Tibial artery (tissue), 4 donors: ENCODE results near the gene TEX44.

Experiments
- DNase-seq, 2 donors: peaks; one replicate each; pipeline ENCODE4 v3.0.0-alpha.2; 2019
- H3K27ac ChIP-seq, 2 donors: fragments of 200-600 bp; sonication (generic) in 1 of 2; 1 replicate in 1 of 2; 2 replicates in 1 of 2; pipeline ENCODE4 v1.5.1; 2018 to 2019; ENCODE audit warnings: mild to moderate bottlenecking in 1 of 2
- H3K27me3 ChIP-seq, 2 donors: fragments of 200-600 bp; sonication (generic) in 1 of 2; one replicate each; pipeline versions ENCODE4 v1.5.1 to v1.6.0; 2016 to 2019
- H3K36me3 ChIP-seq, 3 donors: fragments of 200-600 bp; sonication (generic) in 2 of 3; one replicate each; pipeline ENCODE4 v1.5.1; 2016 to 2019; ENCODE audit warnings: mild to moderate bottlenecking in 2 of 3
- H3K4me1 ChIP-seq, 4 donors: fragments of 200-600 bp; sonication (generic) in 2 of 4; 1 replicate in 3 of 4; 2 replicates in 1 of 4; pipeline ENCODE4 v1.5.1; 2016 to 2019
- H3K4me3 ChIP-seq, 2 donors: fragments of 200-600 bp; sonication (generic) in 1 of 2; 1 replicate in 1 of 2; 2 replicates in 1 of 2; pipeline ENCODE4 v1.5.1; 2018 to 2019; ENCODE audit warnings: mild to moderate bottlenecking in 2 of 2
- H3K9me3 ChIP-seq, 3 donors: fragments of 200-600 bp; sonication (generic) in 1 of 3; one replicate each; pipeline ENCODE4 v1.5.1; 2016 to 2019
- intact Hi-C: fragments of 100-400 bp; cut with DNase I; formaldehyde crosslinking; loops from one replicate; pipeline ENCODE4 v1.15.0; 2023; ENCODE audit warnings: low total_unique reads
- TF ChIP-seq, protein P1 (sequence below), 2 experiments: fragments of 200-600 bp in 1 of 2; fragments of 450-650 bp in 1 of 2; IDR thresholded peaks; one replicate each; pipeline ENCODE4 v1.5.1; 2017 to 2019; ENCODE audit warnings: antibody characterized with exemption in 2 of 2, mild to moderate bottlenecking in 1 of 2, moderate library complexity in 1 of 2

TEX44 gene

GRCh38 chr2:231600619-231601355 is 8.1 kb downstream of the TEX44 start:
- peaks cover 0 to 46% (median 33%) of the 10 kb centered on the region in 4 donors for H3K4me1 ChIP-seq
- intact Hi-C loops: loop anchor here (5.0 kb wide), 2 partner anchors 38 to 88 kb away; no protein-coding TSS in a partner anchor
- H3K4me3 ChIP-seq: no peak overlapping the region
- no peaks in the 10 kb centered on the region for H3K36me3 ChIP-seq
- peak overlapping the region; percentile 16 to 99 for H3K27ac ChIP-seq
- TF ChIP-seq, protein P1, sequence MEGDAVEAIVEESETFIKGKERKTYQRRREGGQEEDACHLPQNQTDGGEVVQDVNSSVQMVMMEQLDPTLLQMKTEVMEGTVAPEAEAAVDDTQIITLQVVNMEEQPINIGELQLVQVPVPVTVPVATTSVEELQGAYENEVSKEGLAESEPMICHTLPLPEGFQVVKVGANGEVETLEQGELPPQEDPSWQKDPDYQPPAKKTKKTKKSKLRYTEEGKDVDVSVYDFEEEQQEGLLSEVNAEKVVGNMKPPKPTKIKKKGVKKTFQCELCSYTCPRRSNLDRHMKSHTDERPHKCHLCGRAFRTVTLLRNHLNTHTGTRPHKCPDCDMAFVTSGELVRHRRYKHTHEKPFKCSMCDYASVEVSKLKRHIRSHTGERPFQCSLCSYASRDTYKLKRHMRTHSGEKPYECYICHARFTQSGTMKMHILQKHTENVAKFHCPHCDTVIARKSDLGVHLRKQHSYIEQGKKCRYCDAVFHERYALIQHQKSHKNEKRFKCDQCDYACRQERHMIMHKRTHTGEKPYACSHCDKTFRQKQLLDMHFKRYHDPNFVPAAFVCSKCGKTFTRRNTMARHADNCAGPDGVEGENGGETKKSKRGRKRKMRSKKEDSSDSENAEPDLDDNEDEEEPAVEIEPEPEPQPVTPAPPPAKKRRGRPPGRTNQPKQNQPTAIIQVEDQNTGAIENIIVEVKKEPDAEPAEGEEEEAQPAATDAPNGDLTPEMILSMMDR (IDR thresholded peaks at IDR 0.05): no peak
- no peaks in the 10 kb centered on the region for H3K27me3 ChIP-seq
- no peak for DNase-seq
- H3K9me3 ChIP-seq: no peaks in the 10 kb centered on the region

DNA sequence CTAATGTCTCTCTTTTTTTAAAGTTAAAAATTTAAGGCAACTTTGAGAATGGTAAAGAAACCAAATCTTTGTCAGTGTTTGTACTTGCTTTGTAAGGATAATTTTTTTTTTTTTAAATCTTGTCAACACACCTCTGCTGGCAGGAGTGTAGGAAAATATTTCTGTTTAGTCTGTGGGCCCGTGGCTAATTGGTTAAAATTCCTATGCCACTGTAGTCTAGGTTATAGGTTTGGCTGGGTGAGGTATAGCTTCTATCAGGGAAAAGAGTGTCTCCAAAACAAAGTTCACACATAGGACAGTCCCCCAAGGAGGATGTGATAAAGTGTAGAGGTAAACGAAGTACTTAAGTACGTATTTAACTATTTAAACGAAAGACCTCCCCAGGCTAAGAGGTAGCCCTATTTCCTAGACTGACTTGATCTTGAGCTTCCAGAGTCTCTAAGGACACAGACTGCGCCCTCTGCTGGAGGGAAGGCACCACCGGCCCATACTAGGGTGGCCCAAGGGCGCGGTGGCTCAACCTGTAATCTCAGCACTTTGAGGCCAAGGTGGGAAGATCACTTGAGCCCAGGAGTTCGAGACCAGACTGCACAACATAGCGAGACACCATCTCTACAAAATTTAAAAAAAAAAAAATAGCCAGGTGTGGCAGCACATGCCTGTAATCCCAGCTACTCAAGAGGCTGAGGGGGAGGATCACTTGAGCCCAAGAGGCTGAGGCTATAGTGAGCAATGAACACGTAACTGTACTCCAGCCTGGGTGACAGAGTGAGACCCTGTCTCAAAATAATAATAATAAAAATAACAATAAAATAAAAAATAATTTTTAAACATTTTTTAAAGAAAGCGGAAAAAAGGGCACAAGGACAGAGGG is 8.9 kb downstream of the TEX44 start:
- peak; percentile 81 to 85 for DNase-seq
- TF ChIP-seq, protein P1 (IDR thresholded peaks at IDR 0.05): peak; percentile 77 to 87
- H3K36me3 ChIP-seq: no peaks in the 10 kb centered on the region
- H3K4me3 ChIP-seq: no peak overlapping the region
- no peaks in the 10 kb centered on the region for H3K27me3 ChIP-seq
- no peaks in the 10 kb centered on the region for H3K9me3 ChIP-seq
- H3K27ac ChIP-seq: peak overlapping the region; percentile 16 to 99
- intact Hi-C loops: loop anchor here (5.0 kb wide), 2 partner anchors 39 to 89 kb away; no protein-coding TSS in a partner anchor
- peaks cover 0 to 54% (median 38%) of the 10 kb centered on the region in 4 donors for H3K4me1 ChIP-seq

- Histone ChIP-seq H3K9me3 (no peaks in the 10 kb centered on the region), H3K4me3 (no peak overlapping the region), H3K27ac (peak overlapping the region; percentile 99), H3K36me3 (no peaks in the 10 kb centered on the region), H3K4me1 (peaks cover 0 to 52% (median 39%) of the 10 kb centered on the region in 4 donors), H3K27me3 (no peaks in the 10 kb centered on the region)
- no peak for DNase-seq
- intact Hi-C loops: loop anchor here (5.0 kb wide), 2 partner anchors 41 to 91 kb away; no protein-coding TSS in a partner anchor
- TF ChIP-seq, protein P1 (IDR thresholded peaks at IDR 0.05): no peak
Observed at GRCh38 chr2:231602859-231603467, 10.3 kb downstream of the TEX44 start.

DNA sequence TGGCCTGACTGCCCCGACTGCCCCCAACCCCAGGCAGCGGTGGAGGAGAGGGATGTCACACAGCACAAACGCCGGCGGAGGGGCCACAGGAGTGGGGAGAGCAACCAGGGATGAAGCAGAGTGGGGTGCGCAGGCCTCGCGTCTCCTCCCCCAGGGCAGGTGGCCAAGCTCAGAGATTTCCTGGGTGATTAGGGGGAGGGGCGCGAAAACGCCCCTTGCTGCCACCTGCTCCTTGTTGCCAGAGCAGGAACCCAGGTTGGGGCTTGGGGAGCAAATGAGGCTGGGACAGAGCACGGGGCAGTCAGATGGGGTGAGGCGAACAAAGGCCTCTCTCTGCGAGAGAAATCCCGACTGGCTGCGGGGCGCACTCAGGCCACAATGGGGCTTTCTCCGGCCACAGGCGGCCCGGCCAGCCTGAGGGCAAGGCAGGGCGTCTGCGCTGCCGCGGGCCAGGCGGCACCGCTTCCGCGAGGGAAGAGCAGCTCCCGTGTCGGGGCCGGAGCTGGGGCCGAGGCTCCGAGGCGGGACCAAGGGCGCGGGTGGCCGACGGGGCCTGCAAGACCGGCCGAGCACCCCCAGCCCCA is 11.5 kb downstream of the TEX44 start:
- Histone ChIP-seq H3K27ac (peak overlapping the region; percentile 99), H3K9me3 (no peaks in the 10 kb centered on the region), H3K36me3 (no peaks in the 10 kb centered on the region), H3K4me3 (peak overlapping the region; percentile 57 to 69), H3K4me1 (peaks cover 0 to 52% (median 39%) of the 10 kb centered on the region in 4 donors), H3K27me3 (no peaks in the 10 kb centered on the region)
- TF ChIP-seq, protein P1 (IDR thresholded peaks at IDR 0.05): no peak
- intact Hi-C loops: loop anchor here (2.0 to 5.0 kb wide), 3 partner anchors 42 to 92 kb away; no protein-coding TSS in a partner anchor
- peak; percentile 41 to 78 for DNase-seq
